Activated CD4-positive, alpha-beta T cell treated with anti-CD3 and anti-CD28 coated beads, Interleukin-2, amount 50 U/mL, for 1 hour (primary cell): Measurements from ENCODE around the gene ENTR1.
"Not testable (repeated sequence)": the region's sequence is repeated elsewhere in the genome, so short reads cannot be mapped to it uniquely, and the experiment has no call there.

ENCODE experiments used
- DNase-seq: peaks from one replicate; pipeline ENCODE4 v3.0.0-alpha.2; 2020

The ENTR1 gene

GRCh38 chr9:136416914-136417313 lies 6.5 kb upstream of the ENTR1 start:
- DNase-seq: no peak

GRCh38 chr9:136416427-136416826 lies 6.0 kb upstream of the ENTR1 start:
- no peak for DNase-seq

DNA sequence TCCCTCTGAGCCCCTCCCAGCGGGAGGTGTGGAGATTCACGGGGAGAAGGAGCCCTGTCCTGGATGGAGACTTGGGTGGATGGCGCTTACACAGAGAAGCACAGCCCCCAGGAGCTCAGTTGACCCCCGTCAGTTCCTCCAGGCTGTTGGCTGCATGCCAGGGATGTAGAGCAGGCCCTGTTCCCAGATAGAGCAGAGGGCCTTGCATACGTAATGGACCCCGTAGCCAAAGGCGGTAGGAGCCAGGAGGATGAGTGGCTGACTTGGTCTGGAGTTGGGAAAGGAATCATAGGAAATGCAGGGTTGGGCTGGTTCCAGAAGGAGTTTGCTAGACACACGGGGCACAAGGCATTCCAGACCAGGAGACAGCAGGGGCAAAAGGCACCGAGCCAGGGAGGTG lies 2.5 kb upstream of the ENTR1 start:
- DNase-seq: no peak

DNA sequence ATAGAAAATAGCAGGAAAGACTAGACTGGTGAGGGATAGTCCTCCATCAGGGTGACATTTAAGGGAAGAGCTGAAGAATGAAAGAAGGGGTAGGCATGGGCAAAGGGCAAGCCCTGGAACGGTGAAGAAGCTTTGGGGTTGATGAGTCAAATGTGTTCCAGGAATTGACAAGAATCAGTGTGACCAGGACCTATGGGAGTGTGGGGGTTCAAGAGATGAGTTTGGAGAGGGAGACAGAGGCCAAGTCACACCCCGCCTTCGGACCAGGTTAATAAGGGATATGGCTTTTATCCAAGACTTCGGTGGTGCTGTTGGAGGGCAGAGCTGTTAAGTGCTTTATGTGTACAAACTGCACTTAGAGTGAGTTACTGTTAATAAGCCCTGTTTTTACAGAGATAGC lies 964 bp upstream of the ENTR1 start:
- no peak for DNase-seq

- peak; percentile 25 for DNase-seq
Observed at GRCh38 chr9:136409557-136410455, 608 bp downstream of the ENTR1 start.

DNA sequence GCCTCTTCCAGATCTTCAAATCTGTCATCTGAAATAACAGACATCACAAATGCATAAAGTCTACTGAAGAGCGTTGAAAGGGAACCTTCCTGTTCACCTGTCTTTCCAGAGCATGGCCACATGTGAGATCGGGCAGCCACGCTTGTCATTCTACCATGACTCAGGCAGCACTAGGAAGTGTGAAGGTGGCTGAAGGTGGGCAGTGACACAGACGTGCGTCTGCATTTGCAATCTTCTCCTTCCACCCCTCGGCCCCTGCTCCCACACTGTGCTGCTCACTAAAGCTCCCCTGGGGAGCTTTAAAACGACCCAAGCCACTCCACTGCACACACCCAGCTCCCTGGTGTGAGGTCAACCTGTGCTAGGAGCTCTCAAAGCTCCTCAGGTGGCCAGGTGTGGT lies 2.5 kb downstream of the ENTR1 start:
- DNase-seq: no peak

- DNase-seq: not testable (repeated sequence)
Observed at GRCh38 chr9:136407061-136407460, 3.4 kb downstream of the ENTR1 start.

- not testable (repeated sequence) for DNase-seq
Observed at GRCh38 chr9:136405904-136406303, 4.5 kb downstream of the ENTR1 start.

- DNase-seq: no peak
Observed at GRCh38 chr9:136405481-136405880, 4.9 kb downstream of the ENTR1 start.

GRCh38 chr9:136404801-136405136 lies 5.6 kb downstream of the ENTR1 start:
- no peak for DNase-seq

DNA sequence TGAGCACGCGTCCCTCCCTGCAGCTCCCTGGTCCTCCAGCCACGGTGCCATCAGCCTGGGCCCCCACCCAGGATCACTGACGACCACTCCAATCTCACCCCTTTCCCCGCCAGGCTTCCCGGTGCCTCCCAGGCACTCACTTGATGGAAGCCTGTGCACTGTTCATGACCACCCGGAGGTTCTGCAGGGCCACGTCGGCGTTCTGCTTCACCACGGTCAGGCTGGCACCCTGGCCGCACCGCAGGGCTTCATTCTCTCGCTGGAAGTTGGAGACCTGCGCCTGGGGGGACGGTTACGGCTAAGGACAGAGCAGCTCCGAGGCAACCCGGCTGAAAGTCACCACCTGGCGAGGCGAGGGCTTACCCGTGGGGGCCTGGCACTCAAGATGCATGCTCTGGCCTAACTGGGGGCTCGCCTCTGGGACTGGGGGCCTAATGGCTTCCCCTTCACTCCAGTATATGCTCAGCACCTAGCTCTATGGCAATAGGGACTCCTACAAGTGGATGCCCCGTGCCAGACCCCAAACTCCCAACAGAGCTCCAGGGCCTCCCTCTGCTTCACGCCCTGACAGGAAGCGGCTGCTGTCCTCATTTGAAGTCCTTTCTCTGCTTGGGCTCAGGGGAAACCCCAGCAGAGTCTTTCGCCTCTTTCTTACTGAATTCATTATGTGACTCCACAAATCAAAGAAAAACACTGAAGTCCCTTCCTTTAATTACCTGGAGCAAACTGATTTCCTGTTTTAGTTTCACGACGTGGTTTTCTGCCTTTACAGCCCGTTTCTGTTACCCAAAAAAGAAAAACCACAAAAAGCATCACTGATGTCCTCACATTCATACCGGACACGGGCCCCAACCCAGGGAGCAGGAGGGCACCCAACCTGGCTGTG lies 6.3 kb downstream of the ENTR1 start:
- no peak for DNase-seq

DNA sequence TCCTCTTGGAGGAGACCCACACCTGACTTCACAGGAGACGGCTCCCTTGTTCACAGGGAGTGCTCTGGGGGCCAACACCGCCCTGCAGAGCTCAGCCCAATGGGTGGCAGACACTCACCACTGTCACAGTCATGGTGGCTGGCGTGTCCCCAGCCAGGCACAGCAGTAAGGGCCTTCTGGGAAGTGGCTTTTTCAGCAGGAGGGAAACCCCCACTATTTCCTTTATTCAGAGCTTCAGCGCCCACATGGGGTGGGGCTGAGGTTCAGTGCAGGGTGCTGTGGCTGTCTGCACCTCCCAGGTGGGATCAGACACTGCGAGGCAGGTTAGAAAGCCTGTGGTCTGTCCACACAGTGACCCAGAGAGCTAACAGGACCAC lies 6.9 kb downstream of the ENTR1 start:
- peak; percentile 67 for DNase-seq

- no peak for DNase-seq
Observed at GRCh38 chr9:136402067-136402466, 8.3 kb downstream of the ENTR1 start.

DNA sequence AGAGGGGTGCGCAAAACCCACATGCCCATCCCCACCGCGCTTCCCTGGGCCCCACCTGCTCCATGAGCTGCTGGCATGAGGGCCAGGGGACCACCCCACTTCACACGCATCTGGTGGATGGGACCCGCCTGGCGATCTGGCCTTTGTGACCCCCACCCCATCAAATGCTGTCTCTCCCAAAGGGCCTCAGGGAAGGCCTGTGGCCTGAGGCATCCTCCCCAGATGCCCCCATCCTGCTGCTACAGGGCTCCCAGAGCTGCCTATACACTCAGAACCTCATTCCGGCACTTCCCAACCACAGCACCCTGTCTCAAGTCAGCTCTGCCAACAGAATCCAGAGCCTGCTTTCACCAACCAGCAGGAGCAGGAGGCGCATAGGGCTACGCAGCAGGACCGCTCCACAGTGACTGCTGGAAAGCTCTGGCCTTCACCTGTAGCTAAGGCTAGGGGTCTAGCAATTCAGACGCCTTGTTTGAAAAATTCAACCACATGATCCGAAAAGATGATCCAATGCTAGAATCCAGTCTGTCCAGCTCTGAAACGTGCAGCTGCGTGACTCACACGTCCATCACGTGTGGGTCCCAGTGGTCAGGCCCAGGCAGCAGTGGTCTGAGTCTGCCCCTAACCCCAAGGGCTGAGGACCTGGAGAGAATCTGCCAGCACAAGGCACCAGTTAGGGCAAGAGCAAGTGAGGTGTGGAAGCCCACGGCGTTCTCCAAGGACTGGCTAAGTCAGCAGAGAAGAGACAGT lies 9.1 kb downstream of the ENTR1 start:
- DNase-seq: no peak

DNA sequence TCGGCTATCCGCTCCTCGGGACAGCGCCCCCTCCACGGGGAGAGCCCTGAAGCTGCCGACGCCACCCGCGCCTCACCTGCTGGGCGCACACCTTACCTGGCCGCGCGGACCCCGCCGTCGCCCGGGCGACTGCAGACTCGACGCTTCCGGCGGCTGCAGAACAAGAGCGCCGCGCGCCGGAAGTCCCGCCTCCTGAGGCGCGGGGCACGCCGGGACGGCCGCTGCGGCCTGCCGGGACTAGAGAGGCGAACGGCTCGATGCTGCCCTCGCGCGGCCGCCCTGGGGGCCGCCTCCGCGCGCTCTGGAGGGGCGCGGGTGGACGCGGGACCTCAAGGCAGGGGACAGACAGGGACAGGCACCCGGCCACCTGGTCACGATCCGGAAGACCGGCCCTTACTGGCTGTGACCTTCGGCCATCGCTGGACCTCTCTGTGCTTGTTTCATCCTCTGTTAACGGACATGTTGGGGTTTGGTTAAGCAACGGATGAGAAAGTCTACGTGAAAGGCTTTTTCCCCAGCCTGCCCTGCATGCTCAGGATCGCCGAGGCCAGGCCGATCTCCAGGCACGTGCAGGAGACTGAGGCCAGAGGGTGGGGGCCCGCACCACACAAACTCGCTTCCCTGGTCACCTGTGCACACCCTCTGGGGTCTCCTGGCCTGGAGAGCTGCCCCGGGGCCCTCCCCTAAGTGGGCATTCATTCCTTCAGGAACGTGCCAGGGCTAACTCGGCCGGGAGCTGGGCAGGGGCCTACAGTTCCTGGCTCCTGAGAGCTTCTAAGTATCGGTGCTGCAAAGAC lies 10.2 kb downstream of the ENTR1 start, which contains the start of gene SNAPC4:
SNAPC4 (minus strand) TSS at position 133 of the 797 bp plus-strand sequence. CDS start 1,742 bp downstream, outside the sequence.
- peak; percentile 83 for DNase-seq

DNA sequence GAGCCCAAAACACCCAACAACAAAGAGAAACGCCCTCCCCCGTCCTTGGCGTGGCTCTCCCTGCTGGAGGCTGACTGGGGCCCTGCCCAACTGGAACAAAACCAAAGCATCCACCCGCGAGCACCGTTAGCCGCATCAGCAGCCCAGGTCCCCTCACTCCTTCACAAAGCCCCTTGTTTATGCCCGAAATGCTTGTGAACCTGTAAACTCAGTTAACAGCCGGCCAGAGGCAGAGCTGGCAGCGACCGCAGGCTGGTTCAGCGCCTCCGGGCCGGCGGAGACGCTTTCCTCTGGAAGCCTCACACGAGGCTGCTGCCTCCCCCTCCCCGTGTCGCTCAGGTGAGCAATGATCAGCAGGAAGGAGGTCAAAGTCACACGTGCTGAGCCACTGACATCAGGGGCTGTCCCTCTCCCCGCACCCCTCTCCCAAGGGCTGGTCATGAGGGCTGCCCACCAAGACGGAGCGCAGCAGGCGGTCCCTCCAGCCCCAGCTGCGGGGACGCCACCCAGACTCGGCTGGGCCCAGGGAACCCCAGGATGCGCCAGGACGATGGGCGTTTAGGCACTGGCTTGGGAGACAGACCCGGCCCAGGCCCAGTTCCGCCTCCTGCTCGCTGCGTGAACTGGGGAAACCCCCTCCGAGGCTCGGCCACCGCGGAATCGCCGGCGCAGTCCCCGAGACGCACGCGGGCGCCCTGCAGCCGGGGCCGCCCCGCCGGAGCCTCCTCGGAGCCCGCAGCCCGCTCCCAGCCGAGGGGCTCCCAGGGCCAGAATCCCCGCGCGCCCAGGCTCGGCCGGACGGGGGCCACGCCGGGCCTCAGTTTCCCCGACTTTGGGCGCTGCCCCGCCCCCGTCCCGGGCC lies 11.0 kb downstream of the ENTR1 start:
- peak; percentile 25 for DNase-seq

GRCh38 chr9:136398286-136398685 lies 12.1 kb downstream of the ENTR1 start:
- DNase-seq: no peak

DNA sequence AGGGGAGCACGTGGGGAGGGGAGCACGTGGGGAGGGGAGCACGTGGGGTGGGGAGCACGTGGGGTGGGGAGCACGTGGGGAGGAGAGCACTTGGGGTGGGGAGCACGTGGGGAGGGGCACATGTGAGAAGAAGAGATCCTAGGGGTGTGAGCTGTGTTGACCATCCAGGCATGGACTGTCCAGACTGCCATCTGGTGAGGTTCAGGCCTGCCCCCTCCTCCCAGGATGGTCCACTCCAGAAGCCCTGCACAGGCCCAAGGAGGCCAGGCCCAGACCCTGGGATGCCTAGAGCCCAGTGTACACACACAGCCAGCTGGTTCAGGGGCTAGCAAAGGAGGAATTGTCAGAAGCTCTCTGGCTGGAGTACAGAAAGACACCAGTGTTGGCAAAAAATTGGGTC lies 12.8 kb downstream of the ENTR1 start:
- DNase-seq: no peak

GRCh38 chr9:136396219-136396515 lies 14.2 kb downstream of the ENTR1 start:
- DNase-seq: no peak

DNA sequence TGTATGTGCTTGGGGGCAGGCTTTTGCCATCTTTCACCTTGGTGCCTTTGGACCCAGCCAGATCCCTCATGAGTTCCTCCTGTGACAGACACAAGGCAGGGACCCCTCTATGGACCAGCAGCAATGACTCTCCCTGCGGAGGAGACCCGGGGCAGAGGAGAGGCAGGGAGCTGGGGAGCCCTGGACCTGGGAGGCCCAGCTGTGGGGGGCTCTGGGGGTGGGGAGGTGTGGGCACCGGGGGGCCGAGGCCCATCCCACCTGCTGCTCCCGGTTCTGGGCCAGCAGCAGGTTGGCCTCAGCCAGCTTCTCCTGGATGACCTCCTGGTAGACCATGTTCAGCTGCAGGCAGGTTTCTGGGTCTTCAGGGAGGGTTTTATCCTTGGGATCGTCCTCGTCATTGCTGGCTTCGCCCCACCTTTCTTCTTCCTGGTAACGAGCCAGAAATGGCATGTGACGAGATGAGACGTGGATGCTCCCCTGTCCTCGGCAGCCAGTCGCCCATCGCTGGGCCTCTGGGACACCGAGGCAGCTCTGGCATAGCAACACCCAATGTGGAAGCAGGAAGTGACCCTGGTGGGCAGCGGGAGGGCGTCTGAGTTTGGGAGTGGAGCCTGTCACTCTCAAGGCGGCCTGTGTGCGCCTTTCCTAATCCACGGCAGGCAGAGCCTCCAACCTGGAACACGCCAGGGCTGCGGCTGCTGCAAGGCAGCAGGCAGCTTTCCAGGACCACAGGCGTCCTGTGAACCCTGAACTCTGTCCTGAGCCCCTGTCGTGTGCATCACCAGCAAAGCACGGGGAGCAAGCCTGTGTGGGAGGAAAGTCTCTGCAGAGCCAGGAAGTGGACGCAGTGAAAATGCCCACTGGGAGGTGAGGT lies 14.8 kb downstream of the ENTR1 start:
- no peak for DNase-seq

- no peak for DNase-seq
Observed at GRCh38 chr9:136395020-136395340, 15.4 kb downstream of the ENTR1 start.
